GM18909 (cell line): ENCODE measurements around the gene ATPAF1.
"Not testable (repeated sequence)": the region's sequence is repeated elsewhere in the genome, so short reads cannot be mapped to it uniquely, and the experiment has no call there.

Experiments
- ATAC-seq: cut with Tn5 transposase; IDR thresholded peaks from one replicate; pipeline ENCODE4 v1.9.1; 2021; ENCODE audit warnings: mild to moderate bottlenecking; ENCODE audit not compliant: unreplicated experiment, poor library complexity

Gene ATPAF1

DNA sequence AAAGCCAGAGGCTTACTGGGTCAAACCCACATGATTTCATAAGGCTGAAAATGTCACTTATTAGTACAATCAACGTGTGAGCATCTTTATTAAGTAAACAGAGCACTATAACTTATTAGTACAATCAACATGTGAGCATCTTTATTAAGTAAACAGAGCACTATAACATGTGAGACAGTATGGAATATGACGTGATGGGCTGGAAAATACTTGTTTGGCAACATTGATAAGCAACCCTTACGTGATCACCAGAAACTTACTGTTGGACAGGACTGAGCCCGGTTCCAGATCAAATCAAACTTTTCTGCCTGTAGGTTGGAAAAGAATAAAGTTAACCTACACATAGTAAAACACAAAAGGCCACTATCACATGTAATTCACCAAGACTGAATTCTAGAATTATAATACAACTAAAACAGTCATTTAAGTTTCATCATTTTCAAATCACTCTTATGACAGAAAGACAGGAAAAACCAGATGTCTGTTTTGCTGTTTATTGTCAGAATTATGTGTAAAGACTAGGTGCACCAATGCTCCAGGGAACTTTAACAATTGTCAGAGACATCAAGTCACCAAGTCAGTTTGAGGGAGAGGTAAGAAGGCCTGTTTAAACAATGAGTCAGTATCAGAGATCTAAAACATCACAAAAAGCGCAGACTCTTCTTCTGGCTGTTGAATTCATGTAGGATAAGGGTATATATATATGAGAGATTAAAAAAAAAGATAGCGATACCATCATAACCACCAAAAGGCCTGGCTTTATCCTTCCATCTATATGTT is 15.7 kb downstream of the ATPAF1 start:
- no peak for ATAC-seq

GRCh38 chr1:46651152-46651551 is 17.0 kb downstream of the ATPAF1 start:
- not testable (repeated sequence) for ATAC-seq

- ATAC-seq, result no peak
Observed at GRCh38 chr1:46650491-46650890, 17.7 kb downstream of the ATPAF1 start.

- ATAC-seq, result no peak
Observed at GRCh38 chr1:46649764-46650163, 18.4 kb downstream of the ATPAF1 start.

GRCh38 chr1:46647611-46648010 is 20.6 kb downstream of the ATPAF1 start:
- no peak for ATAC-seq

DNA sequence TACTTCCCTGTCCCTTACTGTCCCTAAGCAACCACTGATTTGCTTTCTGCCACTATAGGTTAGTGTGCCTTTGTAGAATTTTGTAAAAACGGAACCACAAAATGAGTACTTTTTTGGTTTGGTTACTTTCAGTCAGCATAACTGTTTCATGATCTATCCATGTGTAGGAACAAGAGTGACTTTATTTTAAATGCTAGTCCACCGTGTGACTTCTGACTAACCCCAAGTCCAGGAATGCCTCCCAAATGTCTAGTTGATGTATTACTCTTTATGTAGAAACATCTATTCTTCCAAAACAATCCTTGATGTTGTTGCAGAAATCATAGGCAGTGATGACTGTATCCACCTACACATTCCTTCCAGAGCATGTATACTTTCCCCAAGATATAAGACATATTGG is 21.3 kb downstream of the ATPAF1 start:
- ATAC-seq, result no peak

DNA sequence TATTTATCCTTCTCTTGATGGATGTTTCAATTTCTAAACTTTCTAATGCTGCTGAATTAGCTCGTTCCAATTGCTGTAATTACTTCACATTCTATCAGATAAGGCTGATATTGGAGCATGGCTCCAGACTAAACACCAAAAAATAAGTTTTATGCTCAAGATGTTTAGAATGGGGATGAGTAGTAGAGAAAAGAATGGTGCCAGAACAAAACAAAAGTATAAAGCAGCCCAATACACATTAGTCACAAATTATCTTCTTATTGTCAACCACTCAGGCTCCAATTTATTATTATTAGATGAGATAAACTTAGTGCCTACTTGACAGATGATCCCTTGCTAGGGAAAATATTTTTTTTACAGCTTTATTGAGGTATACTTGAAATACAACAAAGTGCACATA is 21.8 kb downstream of the ATPAF1 start:
- no peak for ATAC-seq

DNA sequence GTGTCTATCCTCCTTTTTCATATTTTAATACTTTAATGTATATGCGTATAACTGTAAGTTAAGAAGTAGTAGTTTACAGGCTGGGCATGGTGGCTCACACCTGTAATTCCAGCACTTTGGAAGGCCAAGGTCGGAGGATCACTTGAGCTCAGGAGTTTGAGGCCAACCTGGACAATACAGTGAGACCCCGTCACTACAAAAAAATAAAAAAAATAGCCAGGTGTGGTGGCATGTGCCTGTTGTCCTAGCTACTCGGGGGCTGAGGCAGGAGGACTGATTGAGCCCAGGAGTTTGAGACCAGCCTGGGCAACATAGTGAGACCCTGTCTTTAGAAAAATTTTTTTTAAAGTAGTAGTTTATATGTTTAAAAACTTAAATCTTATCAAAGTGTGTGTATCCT is 22.3 kb downstream of the ATPAF1 start:
- ATAC-seq, result no peak

DNA sequence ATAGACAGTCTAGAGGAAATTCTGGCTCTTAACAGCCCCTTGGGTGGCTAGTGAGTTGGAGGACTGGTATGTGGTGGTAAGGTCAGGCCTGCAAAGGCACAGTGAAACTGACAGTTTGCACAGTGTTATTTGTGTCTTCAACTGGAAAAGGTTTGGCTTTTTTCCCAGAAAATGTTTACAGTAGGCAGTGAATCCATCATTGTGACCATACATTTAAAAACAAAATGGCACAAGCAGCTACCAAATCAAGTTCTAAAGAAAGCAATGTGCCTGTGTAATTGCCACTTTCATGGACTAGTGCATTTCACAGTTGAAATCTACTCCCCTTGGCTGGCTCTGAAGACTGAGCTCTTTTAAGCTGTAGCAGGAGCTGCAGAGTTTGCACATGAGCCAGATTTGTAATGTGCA is 24.8 kb downstream of the ATPAF1 start:
- no peak for ATAC-seq

- no peak for ATAC-seq
Observed at GRCh38 chr1:46642115-46642680, 26.0 kb downstream of the ATPAF1 start.

DNA sequence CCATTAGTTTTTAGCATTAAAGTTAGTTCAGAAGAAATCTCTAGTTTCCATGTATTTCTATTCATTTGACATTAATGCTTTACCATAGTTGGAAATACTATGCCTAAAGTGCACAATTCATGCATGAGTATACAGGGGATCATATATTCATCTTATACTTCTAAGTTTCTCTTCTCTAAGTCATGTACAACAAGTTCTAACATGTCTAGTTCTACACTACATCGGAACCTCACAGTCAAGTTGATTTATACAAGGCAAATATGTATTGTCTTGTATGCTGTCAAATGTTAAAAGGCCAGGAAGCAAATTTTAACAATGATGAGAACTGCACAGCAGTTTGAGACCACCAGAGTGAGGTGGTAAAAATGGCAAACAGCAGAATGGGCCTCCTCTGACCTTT is 28.6 kb downstream of the ATPAF1 start:
- ATAC-seq, result no peak

DNA sequence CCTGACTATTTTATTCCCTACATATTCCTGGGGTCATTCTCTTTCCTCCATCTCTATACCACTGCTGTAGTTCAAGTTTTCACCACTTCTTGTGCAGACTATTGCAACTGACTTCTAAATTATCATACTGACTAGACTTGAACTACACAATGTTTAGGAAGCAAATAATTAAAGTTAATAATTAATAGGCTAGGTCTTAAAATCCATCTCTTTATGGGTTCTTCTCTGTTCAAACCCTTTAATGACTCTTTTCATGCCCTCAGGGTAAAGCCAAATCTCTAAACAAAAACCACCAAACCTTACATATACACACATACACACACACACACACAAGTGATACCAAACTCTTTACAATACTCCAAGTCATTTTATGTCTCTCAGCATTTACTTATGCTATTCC is 29.2 kb downstream of the ATPAF1 start:
- no peak for ATAC-seq

DNA sequence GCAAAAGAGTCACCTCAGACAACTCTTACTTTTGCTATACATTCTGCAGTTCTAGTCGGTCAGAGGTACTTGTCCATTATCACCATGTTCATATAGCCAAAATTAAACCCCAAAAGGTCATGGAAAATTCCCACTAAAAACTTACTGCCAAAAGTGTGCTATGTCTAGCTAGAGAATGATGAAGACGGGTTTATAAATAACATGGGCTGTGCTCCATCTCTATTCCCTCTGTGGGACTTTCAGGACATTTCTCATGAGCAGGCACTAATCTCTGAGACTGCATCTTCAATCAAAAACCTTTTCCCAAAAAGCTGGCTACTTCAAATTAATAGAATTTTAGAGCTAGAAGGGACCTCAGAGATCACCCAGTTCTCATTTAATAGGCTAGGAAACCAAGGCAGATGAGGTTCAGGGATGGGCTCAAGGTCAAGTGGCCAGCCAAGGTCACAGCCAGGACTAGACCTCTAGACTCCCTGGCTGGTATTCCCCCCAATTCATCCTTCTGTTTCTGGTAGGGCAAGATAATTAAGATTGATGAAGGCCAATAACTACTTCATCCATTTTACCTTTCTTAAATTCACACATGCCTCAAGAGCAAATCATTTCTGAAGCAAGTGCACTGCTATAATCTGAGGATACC is 30.6 kb downstream of the ATPAF1 start:
- no peak for ATAC-seq

DNA sequence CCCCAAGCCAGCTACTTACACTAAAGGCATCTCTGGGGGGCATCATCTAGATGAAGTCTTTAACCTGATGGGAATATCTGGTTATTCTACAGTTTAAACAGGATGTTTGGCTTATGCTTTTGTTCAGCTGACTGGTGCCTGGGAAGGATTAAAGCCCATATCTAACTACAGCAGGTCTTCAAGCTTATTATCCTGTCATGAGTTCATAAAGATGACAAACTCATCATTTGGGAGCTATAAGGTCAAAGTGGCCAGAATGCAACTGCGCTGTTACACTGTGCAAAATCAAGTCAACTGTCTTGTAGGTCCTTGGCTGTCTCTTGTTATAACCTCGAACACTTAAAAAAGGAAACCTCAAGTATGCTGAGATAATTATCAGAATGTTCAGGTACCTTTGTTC is 33.0 kb downstream of the ATPAF1 start:
- ATAC-seq, result no peak

DNA sequence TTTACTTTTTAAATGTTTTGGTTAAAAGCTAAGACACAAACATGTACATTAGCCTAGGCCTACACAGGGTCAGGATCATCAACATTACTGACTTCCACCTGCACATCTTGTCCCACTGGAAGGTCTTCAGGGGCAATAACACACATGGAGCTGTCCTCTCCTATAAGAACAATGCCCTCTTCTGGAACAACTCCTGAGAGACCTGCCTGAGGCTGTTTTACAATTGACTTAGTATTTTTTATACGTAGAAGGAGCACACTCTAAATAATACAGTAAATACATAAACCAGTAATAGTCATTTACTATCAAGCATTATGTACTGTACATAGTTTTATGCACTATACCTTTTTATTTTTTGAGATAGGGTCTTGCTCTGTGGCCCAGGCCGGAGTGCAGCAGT is 37.4 kb downstream of the ATPAF1 start:
- no peak for ATAC-seq

- ATAC-seq, result no peak
Observed at GRCh38 chr1:46623743-46624644, 44.2 kb downstream of the ATPAF1 start.

DNA sequence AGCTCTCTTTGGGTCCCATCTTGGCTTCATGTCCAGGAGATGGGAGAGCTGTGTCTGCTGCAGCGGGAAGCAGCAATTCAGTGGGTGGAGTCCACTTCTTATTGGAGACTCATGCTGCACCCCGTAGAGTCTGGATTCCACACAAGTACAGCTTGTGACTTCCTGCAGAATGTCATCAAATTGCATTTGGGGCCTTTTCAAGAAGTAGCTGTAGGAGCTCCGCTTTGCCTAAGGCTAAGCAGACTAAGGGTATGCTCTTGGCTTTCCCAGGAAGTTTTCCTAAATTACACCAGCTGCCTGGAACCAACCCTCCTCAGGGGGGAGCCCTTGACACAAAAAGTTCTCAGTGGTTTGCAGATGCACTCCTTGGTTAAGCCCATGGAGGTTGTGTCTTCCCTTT is 45.8 kb downstream of the ATPAF1 start:
- ATAC-seq, result no peak

DNA sequence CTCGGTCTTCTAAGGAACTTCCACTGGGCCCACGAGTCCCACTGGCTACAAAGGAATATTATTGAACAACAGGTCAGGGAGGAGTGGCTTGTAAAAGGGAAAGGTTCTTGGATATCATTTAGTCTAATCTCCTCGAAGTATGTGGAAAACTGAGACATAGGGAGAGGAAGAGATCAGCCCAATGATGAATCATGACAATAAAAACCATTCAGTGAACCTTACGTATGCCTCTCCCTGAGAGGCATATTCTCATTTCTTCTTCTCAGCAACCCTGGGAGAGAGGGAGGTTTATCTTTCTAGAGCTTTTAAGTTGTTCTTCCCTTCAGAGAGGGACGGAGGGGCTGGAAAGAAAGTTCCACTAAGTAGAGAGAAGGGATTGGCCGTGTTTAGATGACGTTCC is 46.2 kb downstream of the ATPAF1 start:
- ATAC-seq, result no peak

DNA sequence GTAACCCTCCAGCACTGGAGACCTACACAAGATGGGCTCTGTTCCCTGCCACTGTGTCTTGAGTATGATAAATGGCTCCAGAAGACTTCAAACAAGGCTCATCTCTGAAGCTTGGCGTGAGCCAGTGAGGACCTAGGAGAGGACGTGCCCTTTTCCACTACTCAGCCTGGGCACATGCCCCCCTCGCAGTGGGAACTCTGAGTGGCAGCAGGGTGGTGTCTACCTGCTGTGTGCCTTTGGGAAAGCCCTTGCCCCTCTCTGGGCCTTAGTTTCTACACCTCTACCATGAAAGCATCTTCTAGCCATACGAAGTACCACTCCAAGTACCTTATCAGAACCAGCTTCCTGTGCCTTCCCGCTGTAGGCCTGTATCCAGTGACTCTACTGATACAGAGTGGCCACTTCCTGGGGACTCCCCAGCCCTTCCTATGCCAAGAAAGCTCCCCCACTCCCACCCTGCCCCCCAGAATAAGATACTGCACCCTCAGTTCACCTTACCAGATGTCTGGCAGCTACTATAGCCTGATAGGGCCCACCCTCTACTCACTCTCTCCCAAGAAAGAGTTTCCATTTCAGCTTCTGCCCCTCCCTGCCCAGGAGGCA is 48.4 kb downstream of the ATPAF1 start:
- no peak for ATAC-seq

- no peak for ATAC-seq
Observed at GRCh38 chr1:46618754-46619415, 49.3 kb downstream of the ATPAF1 start.
